Measurements from ENCODE around the gene RNU7-1.

RNU7-1 gene

DNA sequence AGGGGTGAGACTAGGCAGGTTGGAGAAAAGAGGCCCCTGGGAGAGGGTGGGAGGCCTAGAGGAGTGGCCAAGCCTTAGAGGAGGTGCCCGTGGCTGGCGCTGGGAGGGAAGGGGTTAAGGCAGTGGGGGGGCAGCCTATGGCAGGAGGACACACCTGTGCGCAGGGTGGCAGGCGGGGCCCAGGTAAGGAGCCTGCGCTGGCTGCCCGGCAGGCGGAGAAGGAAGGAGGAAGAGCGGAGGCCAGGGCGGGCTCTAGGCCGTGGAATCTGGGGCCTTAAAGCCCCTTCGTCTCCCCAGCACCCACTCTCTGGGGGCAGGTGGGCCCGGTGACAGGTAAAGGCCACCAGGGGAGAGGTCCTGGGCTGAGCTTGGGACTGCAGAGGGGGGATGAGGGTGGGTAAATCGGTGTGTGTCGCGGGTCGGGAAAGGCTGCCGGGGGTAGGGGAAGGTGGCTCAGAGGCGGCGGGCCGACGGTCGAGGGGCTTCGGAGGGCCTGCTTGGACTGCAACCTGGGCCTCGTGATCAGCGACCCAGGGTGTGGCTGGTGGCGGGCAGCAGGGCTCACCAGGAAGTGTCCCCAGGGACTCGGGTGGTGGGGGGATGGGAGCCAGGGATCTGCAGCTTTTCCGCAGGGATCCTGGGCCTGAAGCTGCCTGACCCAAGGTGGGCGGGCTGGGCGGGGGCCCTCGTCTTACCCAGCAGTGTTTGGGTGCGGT, 19.6 kb downstream of the RNU7-1 start:
- TF ChIP-seq, protein P1, sequence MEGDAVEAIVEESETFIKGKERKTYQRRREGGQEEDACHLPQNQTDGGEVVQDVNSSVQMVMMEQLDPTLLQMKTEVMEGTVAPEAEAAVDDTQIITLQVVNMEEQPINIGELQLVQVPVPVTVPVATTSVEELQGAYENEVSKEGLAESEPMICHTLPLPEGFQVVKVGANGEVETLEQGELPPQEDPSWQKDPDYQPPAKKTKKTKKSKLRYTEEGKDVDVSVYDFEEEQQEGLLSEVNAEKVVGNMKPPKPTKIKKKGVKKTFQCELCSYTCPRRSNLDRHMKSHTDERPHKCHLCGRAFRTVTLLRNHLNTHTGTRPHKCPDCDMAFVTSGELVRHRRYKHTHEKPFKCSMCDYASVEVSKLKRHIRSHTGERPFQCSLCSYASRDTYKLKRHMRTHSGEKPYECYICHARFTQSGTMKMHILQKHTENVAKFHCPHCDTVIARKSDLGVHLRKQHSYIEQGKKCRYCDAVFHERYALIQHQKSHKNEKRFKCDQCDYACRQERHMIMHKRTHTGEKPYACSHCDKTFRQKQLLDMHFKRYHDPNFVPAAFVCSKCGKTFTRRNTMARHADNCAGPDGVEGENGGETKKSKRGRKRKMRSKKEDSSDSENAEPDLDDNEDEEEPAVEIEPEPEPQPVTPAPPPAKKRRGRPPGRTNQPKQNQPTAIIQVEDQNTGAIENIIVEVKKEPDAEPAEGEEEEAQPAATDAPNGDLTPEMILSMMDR (IDR thresholded peaks at IDR 0.05; ENCODE audit: low read depth, low read length, missing control alignments): no peak
- H3K4me3 ChIP-seq (replicated peaks; ENCODE audit: low read depth, low read length): no peak overlapping the region
- no peak for DNase-seq (ENCODE audit: extremely low read depth, low read depth)

DNA sequence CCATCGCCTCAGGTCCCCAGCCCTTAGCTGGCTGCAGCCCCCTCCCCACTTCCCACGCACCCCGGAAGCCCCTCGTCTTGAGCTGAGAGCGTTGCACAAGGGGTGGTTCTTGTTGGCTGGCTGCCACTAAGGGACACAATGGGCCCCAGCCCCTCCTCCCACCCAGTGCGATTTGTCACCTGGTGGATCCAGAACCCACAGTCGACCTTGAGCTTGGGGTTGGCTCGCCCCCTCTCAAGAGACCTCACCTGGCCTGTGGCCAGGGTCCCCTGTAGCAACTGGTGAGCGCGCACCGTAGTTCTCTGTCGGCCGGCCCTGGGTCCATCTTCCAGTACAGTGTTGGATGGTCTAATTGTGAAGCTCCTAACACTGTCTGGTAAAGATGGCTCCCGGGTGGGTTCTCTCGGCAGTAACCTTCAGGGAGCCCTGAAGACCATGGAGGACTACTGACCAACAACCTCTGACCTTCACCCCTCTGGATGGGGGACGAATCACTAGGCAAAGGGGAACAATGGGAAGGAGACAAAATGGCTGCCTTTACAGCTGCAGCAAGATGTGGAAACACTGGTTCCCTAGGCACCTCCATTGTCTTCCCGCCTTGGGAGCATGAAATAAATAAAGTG, 20.3 kb downstream of the RNU7-1 start:
- TF ChIP-seq, protein P1 (IDR thresholded peaks at IDR 0.05; ENCODE audit: low read depth, low read length, missing control alignments): no peak
- H3K4me3 ChIP-seq (replicated peaks; ENCODE audit: low read depth, low read length): no peak overlapping the region
- no peak for DNase-seq (ENCODE audit: extremely low read depth, low read depth)

DNA sequence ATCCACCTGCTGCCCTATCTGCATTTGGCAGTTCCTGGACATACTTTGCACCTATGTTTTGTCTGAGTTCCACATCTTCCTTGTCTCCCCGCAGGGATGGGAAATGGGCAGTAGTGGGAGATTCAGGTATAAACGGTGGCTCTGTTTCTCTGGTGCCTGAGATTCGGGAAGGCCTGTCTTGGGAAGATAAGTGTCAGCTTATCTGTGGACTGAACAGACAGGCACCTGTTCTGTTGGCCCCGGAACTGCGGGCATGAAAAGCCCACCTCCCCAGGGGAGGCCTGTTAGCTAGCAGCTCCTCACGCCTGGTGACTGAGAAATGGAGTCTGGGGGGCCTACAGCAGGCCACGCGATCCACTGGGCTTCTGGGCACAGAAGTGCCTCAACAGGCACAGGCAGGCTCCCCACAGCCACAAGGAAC, 21.0 kb downstream of the RNU7-1 start:
- no peak overlapping the region for H3K4me3 ChIP-seq (replicated peaks; ENCODE audit: low read depth, low read length)
- no peak for DNase-seq (ENCODE audit: extremely low read depth, low read depth)
- TF ChIP-seq, protein P1 (IDR thresholded peaks at IDR 0.05; ENCODE audit: low read depth, low read length, missing control alignments): no peak

DNA sequence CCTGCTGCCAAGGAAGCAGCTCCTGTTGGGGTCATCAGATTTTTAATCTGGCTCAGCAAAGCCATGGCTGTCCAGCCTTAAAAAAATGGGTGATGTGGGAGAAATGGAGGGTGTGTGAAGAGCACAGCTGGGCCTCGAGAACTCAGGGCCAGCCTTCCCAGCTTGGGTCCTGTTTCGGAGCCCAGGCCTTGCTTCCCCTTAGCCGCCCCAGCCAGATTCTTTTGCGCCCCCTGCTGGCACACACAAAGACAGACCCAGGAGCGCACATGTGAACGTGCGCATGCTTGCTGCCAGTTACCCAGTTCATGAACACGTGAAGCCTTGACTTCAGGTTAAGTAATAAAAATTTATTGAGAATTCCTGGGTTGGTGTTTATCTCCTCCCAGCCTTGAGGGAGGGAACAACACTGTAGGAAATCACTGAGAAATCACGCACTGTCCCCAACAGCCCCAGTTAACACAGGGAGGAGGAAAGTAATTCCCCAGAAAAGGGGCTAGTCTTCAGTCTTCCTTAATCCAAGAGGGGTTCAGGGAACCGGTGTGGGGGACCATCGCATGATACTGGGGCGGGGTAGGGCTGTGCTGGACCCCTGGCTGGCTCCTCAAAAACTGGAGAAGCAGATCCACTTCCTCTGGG, 21.5 kb downstream of the RNU7-1 start:
- TF ChIP-seq, protein P1 (IDR thresholded peaks at IDR 0.05; ENCODE audit: low read depth, low read length, missing control alignments): peak; percentile 91
- H3K4me3 ChIP-seq (replicated peaks; ENCODE audit: low read depth, low read length): no peak overlapping the region
- peak; percentile 78 for DNase-seq (ENCODE audit: extremely low read depth, low read depth)

DNA sequence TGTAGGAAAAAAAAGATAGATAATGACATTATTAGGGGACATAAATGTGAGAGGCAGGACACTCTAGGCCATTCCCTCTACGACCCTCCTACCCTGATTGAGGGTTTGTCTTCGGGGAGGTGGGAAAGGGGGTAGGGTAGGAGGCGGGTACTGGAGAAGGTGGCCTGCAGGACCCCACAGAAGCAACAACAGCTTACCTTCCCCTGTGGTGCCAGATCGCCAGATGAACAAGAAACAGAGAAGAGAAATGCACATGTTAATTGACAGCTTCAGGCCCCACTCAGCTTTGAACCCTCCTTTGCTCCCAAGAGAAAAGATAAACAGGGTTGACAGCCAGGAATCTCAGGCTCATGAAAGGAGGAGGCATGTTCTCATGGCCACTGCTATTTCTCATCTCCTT, 22.1 kb downstream of the RNU7-1 start:
- DNase-seq (ENCODE audit: extremely low read depth, low read depth): no peak
- no peak overlapping the region for H3K4me3 ChIP-seq (replicated peaks; ENCODE audit: low read depth, low read length)
- TF ChIP-seq, protein P1 (IDR thresholded peaks at IDR 0.05; ENCODE audit: low read depth, low read length, missing control alignments): no peak

DNA sequence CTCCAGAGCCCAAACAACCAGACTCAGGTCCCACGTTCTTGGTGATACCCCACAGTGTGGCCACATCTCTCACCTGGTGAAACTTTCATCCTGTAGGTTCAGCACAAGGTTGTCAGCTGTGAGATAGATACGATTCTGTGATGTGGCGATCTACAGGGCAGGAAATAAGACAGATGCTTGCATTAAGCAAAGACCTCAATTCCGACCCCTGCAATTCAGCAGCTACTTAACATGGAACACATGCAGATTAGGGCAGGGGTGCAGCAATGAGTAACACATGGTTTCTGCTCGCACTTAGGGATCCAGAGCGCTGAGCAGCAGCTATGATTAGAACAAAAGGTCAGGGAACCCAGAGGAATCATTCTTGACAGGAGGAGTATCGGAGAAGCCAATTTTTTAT, 22.7 kb downstream of the RNU7-1 start:
- TF ChIP-seq, protein P1 (IDR thresholded peaks at IDR 0.05; ENCODE audit: low read depth, low read length, missing control alignments): no peak
- no peak overlapping the region for H3K4me3 ChIP-seq (replicated peaks; ENCODE audit: low read depth, low read length)
- DNase-seq (ENCODE audit: extremely low read depth, low read depth): no peak
